Myocyte (in vitro differentiated cells): Measurements from ENCODE around the gene ABCA2. TPM values are rescaled to one million over a fixed set of nuclear protein-coding genes. Genes with fewer than 3 reads are reported as not detected.
"Not testable (repeated sequence)": the region's sequence is repeated elsewhere in the genome, so short reads cannot be mapped to it uniquely, and the experiment has no call there.

ENCODE experiments used
- DNase-seq: peaks from one replicate; pipeline ENCODE4 v3.0.0-alpha.2; 2012; ENCODE audit warnings: low read depth
- total RNA-seq: library from RNA; depleted of rRNA; stranded (reverse); fragments of >200 nt; gene quantifications from 2 replicates; pipeline ENCODE4 v1.2.3, GENCODE V29; 2014

ABCA2 gene
- total RNA-seq, 1 donor from 2014 or later = 21.1 TPM

GRCh38 chr9:137063311-137064026 lies 35.4 kb upstream of the ABCA2 start:
- DNase-seq = no peak

DNA sequence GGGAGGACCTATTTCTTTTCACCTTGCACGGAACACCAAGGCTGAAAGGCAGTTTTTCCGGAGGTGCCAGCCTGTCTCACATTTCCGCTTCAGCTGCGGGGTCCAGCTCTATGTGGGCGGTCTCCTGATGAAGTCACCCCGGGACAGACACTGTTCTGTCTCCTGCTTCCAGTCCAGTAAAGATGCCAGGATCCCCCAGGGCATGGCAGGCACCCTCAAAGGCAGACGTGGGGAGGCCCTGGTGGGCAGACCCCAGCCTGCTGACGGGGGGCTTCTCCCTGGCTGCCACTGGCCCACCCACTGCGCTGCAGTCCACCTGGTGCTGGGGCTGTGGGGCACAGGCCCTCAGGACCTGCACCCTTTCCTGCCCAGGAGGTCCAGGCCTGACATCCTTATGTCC lies 34.8 kb upstream of the ABCA2 start:
- not testable (repeated sequence) for DNase-seq

- DNase-seq = no peak
These were observed 34.3 kb upstream of the ABCA2 start for GRCh38 chr9:137062384-137062783.

DNA sequence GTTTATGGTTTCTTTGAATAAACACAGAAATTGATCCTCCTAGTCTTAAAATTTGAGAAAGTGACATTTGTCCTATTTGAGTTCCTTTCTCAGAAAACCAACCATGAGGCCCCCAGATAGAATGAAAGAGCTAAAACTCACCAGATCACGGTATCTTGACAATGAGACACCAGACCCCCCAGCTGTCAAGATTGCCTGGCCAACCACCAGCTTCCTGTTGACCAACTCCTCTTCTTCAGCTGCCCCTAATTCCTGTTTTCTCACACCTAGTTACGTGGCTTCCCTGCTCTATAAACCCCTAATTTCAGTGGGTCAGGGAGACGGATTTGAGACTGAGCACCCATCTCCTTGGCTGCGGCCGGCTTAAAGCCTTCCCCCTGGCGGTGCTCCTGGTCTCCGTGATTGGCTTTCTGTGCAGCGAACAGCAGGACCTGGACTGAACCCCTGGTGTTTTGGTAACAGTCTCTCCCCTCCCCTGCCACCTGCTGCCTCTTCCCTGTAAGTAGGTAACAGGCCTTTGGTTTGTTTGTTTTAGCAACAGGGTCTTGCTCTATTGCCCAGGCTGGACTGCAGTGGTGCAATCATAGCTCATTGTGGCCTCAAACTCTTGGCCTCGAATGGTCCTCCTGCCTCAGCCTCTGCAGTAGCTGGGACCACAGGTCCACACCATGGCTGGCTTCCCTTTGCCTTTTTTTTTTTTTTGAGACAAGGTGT lies 30.6 kb upstream of the ABCA2 start:
- DNase-seq = peak; percentile 33

- peak; percentile 84 for DNase-seq
These were observed 29.5 kb upstream of the ABCA2 start for GRCh38 chr9:137057545-137057944.

- peak; percentile 17 for DNase-seq
These were observed 28.8 kb upstream of the ABCA2 start for GRCh38 chr9:137056739-137057415.

DNA sequence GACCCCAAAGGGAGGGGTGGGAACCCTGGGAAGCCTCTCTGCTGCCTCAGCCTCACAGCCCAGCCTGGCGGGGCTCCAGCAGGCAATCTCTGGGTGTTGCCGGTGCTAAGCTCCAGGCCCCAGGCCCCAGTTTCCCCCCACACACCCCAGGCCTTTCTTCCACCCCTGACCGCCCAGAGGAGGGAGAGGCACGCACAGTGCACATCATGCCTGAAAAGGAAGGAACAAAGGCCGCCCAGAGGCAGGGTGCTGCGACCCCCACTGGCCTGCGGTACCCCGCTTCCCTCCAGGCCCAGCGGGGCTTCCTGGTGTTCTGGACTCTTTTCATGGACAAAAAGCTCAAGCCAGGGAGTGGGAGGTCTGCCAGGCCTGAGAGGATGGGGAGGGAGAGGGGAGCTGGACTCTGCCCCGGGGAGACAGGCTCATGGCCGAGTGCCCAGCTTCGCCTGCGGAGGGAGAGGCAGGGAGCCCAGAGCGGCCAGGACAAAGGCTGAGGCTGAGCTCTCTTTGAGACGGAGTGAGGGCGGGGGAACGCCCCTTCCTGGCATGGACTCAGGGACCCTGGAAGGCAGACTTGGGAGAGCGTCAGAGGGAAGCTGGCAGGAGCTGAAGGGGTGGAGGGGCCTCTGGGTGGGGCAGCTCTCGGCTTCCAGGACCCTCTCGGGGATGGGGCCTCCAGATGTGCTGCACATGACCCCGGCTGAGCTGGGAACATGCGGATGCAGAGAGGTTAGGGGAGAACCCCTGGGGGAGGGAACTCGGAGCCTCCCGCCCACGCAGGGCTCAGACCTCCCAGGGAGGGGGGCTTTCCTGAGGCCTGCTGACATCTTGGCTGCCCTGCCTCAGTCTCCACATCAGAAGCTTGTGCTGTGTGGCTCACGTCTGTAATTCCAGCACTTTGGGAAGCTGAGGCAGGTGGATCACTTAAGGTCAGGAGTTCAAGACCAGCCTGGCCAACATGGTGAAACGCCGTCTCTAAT lies 27.6 kb upstream of the ABCA2 start:
- DNase-seq = peak; percentile 52

DNA sequence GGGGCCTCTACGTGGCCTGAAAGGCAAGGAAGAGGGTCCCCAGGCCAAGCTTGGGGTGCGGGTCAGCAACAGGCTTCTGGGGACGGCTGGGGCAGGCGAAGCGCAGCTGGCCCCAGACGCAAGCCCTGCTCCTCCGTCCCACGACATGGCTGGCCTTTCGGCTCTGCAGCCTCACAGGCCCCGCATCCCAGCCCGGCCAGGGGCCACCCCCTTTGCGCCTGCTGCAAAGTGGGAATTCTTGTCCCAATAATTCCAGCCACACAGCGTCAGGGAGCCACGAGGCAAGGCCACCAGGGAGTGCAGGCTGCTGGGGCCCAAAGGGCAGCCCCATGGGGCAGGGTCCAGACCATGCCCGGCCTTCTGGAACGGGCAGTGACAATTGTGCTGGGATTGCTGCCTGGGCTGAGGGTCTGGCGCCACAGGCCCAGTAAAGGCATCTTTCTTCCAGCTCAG lies 26.9 kb upstream of the ABCA2 start:
- DNase-seq = no peak

DNA sequence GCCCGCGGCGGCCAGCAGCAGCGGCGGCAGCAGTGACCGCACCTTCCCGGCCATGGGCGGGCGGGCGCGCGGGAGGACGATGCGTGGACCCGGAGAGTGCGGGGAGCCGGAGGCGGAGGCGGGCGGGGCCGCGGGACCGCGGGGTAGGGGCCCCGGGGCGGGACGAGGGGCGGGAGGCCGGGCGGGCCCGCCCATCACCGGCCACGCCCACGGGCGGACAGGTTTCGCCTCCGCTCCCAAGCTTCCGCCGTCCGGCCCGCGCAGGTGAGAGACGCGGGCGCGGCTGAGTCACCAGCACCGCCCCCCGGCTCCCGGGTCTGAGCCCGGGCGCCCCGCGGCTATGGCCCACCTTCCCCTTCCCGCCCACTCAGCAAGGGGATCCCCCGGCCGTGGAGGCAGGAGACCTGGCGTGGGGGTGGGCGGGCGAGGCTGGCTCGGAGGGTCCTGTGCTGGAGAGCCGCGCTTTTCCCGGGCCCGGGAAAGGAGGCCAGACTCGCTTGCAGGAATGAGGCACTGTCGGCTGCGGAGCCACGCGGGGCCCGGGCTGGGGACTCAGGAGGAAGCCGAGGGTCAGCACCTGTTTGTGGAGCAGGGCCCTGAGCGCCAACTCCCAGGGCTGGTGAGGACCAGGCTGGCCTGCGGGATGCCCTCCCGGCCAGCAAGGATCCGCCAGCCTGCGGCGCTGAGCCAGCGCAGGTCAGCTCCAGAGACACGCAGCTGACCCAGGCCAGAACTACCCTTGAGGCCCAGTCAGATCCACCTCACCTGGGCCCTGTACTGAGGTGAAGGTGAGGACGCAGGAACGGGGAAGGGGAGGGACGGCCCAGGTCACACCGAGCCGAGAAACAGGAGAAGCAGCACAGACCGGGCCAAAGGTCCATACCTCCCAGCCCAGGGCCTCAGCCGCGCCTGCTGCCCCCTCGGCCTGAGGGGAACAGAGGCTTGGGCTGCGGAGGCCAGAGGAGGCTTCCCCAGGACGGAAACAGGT lies 26.2 kb upstream of the ABCA2 start, which contains the start of gene ENTPD2:
TSS of gene ENTPD2 (minus strand) at position 118 of the 988 bp plus-strand sequence. CDS start at position 54, 64 bp downstream.
- DNase-seq = no peak

DNA sequence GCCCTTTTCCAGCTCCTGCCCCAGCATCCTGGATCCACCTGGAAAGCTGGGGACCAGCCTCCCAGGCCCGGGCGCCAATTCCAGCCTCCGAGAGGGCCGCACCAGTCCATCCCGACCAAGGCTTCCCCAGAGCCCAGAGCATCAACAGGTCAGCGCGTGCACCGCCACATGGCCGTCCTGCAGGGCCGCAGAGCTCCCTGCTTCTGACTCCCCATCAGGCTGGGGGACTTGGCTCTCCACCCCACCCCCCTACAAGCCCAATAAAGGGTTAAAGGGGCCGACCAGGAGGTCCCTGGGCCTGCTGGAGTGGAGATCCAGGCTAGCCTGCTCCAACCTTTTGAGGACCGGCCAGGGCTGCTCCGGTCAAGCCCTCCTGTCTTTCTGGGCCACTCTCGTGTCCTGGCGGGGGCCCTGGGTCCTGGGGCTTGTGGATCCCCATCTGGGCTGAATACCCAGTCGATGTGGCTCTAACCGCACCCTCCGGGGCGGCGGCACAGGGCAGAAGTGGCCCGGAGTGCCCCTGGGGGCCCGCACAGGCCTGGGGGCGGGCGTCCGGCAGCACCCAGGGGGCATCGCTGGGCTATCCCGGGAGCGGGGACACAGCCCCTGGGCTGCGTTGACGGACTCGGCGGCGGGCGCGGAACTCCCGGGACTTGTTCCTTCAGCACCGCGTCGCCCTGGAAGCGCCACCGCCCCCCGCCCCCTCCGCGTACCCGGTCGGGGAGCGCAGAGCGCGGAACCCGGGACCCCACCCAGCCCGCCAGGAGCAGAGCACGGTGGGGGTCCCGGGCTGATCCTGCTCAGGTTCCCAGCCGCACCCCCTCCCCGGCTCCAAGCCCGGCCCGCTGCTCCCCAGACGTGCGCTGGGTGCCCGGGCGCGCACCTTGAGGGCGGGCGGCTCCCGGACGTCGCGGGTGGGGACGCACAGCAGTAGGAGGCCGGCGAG lies 25.2 kb upstream of the ABCA2 start:
- no peak for DNase-seq

DNA sequence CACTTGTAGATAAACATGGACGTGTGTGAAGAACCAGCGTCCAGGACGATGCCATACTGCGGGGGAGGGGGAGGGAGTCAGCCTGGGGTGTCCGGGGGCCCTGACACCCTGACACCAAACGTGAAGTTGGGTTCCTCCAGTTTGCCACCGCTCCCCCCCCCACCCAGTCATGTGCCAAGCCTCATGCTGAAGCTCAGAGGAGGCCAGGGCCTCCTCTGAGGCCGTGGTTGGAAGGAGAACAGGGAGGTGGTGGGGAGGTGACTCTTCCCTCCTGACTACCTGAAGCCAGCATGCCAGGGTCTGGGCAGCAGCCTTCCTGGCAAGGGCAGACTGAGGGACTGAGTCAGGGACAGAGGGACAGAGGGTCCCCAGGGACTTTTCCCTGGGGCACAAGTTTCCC lies 24.3 kb upstream of the ABCA2 start:
- no peak for DNase-seq

DNA sequence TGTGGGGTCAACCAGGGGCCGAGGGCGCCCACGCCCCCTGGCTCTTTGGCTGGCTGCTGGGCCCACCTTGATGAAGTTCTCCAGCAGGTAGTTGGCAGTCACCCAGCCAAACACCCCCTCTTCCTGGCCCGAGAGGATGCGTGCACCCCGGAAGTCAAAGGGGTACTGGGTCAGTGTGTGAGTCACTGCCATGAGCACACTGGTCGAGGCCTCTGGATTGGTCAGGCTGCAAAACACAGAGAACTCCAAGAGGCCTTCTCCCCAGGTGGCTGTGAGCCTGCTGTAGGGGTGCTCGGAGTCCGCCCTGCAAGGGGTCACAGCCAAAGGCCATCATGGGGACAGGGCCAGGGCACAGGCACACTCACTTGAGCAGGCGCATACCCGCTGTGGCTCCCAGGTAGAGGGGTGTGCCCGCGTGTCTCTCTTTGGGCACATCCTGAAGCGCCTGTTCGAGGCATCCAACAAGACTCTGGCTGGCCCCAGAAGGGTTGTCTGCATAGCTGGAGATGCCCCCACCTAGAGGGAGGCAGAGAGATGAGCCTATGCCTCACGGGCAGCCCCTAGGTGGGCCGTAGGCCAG lies 23.2 kb upstream of the ABCA2 start:
- no peak for DNase-seq

DNA sequence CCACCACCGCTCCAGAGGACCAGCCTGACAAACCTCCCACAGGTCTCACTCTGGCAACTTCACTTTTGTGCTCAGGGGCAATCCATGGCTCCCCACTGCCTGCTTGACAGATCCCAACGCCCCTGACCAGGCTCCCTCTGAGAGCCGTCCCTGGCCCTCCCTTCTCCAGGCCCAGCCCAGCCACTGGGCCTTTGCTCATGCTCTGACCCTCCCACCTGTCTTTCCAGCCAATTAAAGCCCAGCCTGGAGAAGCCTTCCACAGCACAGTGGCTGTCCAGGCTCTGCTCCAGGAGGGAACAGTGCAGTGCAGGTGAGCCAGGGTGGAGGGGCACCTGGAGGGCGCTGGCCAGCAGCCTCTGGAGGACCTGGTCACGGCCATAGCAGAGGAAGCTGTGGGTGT lies 22.5 kb upstream of the ABCA2 start:
- DNase-seq = no peak

DNA sequence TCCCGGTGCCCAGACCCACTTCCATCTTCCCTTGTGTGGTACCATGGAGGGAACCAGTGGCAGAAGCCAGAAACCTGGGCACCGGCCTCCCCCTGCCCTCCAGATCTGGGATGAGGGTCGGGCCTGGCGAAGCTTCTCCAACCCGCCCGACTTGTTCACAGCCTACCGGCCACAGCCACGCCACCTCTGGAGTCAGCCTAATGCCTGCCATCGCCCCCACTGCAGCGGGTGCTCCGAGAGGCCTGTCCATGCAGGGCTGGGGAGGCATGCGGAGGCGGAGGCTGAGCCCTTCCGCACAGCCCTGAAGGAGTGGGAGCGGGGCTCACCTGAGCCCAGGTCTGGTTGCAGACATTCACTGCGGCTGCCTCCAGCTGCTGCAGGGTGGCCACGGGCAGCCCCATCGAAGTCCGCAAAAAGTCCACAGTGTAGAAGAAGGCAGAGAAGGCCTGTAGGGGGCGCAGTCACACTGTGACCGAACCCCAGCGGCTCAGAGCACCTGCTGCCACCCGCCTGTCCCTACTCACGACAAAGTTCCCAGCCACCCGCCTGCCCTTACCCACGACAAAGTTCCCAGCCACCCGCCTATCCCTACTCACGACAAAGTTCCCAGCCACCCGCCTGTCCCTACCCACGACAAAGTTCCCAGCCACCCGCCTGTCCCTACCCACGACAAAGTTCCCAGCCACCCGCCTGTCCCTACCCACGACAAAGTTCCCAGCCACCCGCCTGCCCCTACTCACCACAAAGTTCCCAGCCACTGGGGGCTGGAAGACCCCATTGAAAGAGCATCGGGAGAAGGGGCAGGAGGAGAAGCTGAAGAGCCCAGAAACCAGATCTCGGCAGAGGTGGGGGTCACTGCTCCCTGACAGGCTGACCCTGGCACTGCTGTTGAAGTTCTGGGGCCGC lies 21.8 kb upstream of the ABCA2 start:
- DNase-seq = peak; percentile 76

DNA sequence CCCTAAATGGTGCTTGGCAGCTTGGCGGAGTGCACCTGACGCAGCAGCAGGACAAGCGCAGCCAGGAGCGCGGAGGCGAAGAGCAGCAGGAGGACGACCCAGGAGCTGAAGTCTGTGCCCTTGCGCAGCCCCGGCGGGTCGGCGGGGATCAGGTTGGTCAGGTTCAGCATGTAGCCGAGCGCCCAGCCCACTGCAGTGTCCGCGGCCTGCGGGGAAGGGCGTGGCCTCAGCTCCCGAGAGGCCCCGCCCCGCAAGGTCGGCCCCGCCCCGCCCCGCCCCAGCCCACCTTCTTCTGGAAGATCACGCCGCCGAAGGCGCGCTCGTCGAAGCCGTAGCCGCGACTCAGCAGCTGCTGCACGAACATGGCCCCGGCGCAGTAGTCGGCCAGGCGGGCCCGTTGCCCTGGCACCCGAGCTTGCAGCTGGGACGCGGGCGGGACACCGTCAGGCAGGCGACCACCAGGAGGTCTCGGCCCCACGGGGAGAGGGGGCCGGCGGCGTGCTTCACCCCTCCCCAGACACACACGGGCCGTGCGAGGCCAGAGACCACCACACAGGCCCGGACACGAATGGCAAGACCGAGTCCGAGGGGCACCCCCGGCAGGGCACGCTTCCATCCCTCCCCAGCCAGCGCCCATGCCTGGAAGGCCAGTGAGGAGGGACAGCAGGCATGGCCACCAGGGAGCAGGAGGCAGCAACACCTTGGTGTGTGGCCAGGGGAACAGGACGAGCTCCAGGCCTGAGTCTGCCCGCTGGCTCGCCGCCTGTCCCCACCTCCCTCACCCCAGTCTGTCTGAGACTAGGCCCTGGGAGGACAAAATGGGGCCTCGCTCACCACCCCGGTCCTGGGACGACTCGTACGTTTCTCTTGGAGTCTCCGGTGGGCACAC lies 20.9 kb upstream of the ABCA2 start:
- no peak for DNase-seq
